IPS-NIHi7 (cell line): ENCODE results near the gene NANS.

Experiments
- DNase-seq: peaks from one replicate; pipeline ENCODE4 v3.0.0; 2012; ENCODE audit warnings: mixed read lengths; ENCODE audit errors: extremely low spot score

The NANS gene

DNA sequence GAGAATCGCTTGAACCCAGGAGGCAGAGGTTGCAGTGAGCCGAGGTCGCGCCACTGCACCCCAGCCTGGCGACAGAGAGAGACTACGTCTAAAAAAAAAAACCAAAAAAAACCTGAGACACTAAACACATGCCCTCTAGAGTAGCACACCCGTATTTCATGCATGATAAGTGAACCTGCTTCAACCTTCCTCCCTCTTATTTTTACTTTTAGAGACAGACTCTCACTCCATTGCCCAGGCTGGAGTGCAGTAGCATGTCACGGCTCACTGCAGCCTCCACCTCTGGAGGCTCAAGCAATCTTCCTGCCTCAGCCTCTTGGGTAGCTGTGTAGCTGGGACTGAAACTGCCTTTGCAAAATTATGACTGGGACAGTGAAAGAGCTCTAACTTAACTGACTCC lies 17.6 kb upstream of the NANS start:
- no peak for DNase-seq

- no peak for DNase-seq
Observed at GRCh38 chr9:98039607-98040017, 16.9 kb upstream of the NANS start.

DNA sequence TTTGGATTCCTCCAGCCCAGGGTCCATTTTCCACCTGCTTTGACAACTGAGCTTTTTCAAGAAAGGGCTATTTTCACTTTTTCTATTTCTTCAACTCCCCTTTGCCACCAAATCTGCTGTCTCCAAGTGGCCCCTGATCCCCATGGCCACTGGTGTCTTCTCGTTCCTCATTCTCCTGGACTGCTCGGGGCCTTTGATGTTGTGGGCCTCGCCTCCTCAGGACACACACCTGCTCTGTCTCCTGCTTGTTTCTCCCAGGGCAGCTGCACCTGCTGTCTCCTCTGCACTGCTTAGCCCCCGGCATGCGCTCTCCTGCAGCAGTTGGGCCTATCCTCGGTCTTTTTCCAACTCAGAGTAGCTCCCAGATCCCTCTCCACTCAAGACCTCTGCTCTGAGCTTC lies 16.3 kb upstream of the NANS start:
- no peak for DNase-seq

DNA sequence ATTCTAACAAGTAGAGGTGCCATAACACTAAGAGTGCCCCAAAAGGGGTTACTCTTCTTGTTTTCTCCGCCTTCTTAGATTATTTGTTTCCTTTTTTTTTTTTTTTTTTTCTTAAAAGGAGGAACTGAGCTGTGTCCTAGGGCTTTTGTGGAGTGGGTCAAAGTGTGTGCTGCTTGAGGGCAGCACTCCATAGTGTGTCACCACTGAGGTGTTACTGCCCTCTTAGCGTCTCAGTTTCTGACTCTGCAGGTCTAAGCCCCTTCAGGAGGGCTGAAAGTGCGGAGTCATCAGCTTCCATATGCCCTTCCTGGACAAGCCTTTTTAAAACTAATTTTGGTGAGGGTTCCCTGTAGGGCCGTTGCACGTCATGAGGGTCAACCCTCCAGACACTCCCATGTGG lies 12.6 kb upstream of the NANS start:
- no peak for DNase-seq

DNA sequence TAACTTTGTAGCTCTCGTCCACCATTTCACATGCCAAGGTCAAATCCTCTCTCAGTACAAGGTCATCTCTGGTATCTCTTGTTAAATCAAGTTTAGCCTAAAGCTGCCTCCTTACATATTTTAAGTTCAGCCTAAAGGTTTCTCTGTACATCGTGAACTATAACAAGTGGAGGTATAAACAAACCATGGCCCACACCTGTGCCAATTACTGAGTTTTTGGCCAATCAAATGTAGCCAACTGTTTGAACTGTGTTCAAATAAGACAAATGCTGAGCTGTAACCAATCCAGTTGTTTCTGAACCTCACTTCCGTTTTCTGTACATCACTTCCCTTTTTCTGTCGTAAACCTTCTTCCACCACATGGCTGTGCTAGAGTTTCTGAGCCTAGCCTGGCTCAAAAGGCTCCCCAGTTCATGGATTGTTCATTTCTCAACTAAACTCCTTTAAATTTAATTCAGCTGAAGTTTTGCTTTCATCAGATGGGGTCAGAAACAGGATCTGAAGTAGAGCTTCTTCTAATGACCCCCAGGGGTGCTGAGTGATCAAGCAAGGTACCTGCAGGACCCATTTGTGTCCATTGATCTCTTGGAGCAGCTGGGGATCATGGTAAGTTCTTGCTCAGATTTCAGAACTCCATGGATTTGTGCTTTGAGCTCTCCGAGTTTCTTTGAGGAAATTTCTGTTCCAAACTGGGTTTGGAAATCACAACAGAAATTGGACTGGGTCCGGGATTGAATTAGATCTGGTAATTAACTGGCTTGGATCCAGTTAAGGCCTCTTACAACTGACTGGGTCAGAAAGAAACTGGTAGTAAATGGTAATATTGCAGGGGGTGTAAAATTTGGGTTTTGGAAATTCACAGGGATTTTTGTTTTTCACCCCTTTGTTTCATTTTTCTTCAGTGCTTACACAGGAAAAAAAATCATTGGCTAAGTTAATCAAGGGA lies 11.0 kb upstream of the NANS start:
- DNase-seq, result no peak

DNA sequence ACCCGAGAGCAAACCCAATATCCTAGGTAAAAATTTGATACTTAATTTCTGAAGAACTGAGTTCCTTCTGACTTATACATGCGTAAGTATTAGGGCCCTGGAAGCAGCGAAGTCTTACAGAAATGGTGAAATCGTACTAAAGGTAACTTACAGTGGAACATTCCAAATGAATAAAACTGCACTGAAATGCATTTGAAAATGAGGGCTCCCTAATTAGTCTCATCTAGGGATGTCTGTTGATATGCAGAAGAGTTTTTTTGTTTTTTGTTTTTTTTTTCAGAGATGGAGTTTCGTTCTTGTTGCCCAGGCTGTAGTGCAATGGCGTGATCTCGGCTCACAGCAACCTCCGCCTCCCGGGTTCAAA lies 10.4 kb upstream of the NANS start:
- DNase-seq, result no peak

- DNase-seq, result no peak
Observed at GRCh38 chr9:98047002-98047401, 9.5 kb upstream of the NANS start.

DNA sequence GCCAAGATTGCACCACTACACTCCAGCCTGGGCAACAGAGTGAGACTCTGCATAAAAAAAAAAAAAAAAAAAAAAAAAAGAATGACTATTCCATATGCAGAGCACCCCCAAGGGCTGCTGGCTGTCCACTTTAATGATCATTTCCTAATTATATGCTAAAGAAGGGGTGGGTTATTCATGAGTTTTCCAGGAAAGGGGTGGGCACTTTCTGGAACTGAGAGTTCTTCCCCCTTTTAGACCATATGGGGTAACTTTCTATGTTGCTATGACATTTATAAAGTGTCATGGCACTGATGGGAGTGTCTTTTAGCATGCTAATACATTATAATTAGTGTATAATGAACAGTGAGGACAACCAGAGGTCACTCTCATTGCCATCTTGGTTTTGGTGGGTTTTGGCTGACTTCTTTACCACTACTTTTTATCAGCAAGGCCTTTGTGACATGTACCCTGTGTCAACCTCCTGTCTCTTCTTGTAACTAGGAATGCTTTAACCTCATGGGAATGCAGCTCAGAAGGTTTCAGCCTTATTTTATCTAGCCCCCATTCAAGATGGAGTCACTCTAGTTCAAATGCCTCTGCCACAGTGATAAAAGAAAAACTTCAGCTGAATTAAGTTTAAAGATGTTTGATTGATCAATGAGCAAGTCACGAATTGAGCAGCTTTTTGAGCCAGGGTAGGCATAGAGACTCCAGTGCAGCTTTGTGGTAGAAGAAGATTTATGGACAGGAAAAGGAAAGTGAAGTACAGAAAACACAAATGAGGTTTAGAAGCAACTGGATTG lies 7.1 kb upstream of the NANS start:
- DNase-seq, result no peak

DNA sequence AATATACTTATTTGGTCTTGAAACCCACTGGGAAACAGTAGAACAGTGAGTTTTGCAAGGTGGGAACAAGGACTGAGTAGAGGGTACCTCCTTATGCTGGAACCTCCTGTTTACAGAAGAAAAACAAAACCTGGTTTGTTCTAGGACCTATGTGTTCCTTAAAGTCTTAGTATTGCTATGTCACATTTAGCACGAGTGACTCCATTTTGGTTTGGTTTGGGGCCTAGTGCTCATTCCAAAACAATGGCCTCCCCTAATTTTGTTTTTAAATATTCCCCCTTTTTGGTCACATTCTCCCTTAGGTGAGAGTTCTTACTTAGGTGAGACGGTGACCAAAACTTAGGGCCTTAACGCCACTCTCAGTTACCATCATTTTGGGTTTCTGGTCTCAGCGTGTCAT lies 6.2 kb upstream of the NANS start:
- no peak for DNase-seq

GRCh38 chr9:98054376-98054951 lies 2.1 kb upstream of the NANS start:
- no peak for DNase-seq

DNA sequence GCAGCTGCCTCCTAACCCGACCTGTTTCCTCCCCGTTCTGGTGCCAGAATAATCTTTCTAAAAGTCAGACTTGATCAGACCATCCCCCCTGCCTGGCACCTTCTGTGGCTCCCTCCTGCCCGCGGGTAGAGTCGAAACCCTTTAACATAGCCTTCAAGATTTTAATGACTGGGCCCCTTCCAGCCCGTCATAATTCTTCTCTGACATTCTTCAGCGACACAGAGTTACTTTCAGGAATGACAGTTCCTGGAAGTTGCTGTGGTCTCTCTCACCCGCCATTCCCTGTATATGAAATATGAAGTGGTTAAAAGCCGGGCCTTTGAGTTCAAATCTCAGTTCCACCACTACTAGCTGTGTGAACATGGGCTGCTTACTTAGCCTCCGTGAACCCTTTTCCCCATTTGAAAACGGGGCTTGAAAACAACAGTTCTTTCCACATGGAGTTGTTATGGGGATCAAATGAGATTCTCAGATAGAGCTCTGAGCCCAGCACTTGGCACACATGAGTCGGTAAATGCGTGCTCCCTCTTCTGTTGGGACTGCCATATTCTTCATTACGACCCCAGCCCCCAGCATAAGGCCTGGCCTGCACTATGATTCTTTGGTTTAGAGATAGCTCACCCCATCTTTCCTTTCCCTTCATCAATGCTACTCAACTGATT lies 737 bp downstream of the NANS start:
- DNase-seq, result no peak

- DNase-seq, result no peak
Observed at GRCh38 chr9:98062161-98062560, 5.6 kb downstream of the NANS start.

DNA sequence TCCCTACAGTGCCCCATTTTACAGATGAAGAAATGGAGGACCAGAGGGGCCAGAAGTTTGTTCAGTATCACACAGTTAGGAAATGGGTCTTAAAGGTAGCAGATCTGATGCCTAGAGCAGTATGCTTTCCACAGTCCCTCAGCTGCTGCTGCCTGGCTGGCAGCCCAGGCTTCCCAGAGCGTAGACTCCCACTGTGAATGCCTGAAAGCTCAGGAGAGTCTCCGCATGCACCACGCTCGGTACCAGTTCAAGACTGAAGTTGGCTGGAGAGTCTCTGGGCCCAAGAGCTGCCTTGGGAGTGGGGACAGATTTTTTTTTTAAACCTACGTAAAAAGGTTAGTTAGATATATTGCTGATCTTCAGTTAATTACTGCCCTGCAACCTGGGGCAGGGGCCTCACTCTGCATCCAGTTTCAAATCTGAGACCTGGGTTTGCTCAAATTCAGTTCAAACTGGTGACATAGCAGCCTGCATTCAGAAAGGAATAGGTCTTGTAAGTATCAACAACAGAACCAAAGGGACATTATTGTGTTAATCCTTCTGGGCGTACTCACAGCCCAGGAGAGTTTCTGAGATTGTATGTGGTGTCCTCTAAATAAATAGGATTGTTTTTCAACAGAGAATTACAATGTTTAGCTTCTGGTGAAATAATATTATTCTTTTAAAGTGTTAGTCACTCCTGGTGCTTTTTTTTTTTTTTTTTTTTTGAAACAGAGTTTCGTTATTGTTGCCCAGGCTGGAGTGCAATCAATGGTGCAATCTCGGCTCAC lies 8.3 kb downstream of the NANS start:
- DNase-seq, result no peak

DNA sequence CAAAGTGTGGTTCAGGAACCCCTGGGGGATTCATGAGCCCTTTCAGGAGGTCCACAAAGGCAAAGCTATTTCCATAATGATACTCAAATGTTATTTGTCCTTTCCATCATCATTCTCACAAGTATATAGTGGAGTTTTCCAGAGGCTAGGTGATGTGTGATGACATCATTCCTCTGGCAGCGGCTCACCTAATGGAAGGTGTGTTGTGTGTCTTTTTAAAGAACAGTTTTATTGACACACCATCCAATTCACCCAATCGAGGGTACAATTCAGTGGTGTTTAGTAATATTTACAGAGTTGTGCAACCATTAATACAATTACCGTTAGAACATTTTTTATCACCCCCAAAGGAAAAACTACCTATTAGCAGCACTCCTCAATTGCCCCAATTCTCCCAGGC lies 9.7 kb downstream of the NANS start:
- DNase-seq, result no peak

DNA sequence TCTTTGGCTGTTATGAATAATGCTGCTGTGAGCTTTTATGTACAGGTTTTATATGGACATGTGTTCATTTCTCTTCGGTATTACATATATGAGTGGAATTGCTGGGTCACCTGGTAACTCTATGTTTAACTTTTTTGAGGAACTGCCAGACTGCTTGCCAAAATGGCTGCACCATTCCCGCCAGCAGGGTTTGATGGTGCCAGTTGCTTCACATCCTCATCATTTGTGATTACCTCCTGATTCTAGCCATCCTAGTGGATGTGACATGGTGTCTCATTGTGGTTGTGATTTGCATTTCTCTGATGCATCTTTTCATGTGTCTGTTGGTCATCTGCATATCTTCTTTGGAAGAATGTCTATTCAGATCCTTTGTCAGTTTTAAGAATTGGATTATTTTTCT lies 10.7 kb downstream of the NANS start:
- DNase-seq, result no peak

DNA sequence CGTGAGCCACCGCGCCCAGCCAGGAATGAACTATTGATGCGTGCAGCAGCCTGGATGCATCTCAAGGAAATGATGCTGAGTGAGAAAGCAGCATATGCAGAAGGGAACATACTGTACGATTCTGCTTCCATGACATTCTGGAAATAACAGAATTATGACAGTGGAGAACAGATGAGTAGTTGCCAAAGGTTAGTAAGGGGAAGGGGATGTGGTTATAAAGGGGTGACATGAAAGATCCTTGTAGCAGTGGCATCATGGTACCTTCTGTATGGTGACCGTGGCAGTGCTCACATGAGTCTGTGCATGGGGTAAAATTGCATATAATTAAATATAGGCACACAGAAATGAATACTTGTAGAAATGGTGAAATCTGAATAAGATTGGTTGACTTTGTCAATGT lies 13.0 kb downstream of the NANS start:
- DNase-seq, result no peak

DNA sequence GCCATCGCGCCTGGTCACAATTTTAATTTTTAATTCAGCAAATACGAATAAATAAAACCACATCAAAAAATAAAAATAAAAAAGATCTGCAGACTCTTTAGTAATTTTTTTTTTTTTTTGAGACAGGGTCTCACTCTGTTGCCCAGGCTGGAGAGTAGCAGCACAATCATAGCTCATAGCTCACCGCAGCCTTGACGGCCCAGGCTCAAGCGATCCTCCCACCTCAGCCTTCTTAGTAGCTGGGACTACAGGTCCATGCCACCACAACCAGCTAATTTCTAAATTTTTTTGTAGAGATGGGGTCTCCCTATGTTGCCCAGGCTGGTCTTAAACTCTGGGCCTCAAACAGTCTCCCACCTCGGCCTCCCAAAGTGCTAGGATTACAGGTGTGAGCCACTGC lies 14.2 kb downstream of the NANS start:
- DNase-seq, result no peak

DNA sequence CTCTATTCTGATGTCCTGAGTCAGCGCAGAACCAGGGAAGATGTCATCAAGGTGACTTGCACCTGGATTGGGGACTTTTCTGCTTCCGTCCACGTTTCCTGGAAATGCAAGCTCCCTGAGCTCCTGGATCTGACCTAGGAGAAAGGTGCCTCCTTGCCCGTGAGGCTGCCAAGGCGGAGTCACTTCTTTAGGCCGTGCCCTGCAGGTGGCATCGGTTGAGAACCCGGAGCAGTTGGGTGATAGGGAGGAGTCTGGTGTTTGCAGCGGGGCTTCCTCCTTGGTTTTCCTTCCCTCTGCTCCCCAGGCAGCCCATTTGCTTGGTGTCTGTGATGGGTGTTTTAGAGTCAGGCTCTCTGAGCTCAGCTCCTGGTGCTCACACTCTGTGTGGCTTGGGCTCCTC lies 15.2 kb downstream of the NANS start:
- DNase-seq, result no peak

GRCh38 chr9:98074115-98074990 lies 17.8 kb downstream of the NANS start:
- DNase-seq, result peak; percentile 80

- no peak for DNase-seq
Observed at GRCh38 chr9:98075332-98075805, 18.8 kb downstream of the NANS start.
